Iris pigment epithelial cell (primary cell): ENCODE measurements around the gene COQ7.
A peak's percentile ranks its signal among the peaks of the same experiment; 100 is the strongest.

Experiments used
- DNase-seq: peaks from one replicate; pipeline ENCODE4 v3.0.0-alpha.2; 2011; ENCODE audit warnings: low read depth

The COQ7 gene

GRCh38 chr16:19067349-19068236, at the start of gene COQ7:
Gene COQ7, plus strand, starts transcription at chr16:19067614. Its CDS starts 51 bp downstream, at chr16:19067665.
- DNase-seq: peak; percentile 100

- DNase-seq: no peak
Measured at GRCh38 chr16:19020689-19021088, 46.7 kb upstream of the COQ7 start.

GRCh38 chr16:19021747-19022146, 45.7 kb upstream of the COQ7 start:
- DNase-seq: no peak

- no peak for DNase-seq
Measured at GRCh38 chr16:19027416-19027815, 40.0 kb upstream of the COQ7 start.

GRCh38 chr16:19029980-19030379, 37.4 kb upstream of the COQ7 start:
- DNase-seq: no peak

GRCh38 chr16:19031738-19032137, 35.7 kb upstream of the COQ7 start:
- DNase-seq: no peak

- no peak for DNase-seq
Measured at GRCh38 chr16:19033761-19034160, 33.7 kb upstream of the COQ7 start.

- no peak for DNase-seq
Measured at GRCh38 chr16:19040400-19040799, 27.0 kb upstream of the COQ7 start.

GRCh38 chr16:19044769-19045168, 22.6 kb upstream of the COQ7 start:
- no peak for DNase-seq

- no peak for DNase-seq
Measured at GRCh38 chr16:19046062-19046461, 21.4 kb upstream of the COQ7 start.

GRCh38 chr16:19062706-19063105, 4.7 kb upstream of the COQ7 start:
- DNase-seq: no peak

GRCh38 chr16:19066988-19067348, 446 bp upstream of the COQ7 start:
- no peak for DNase-seq

GRCh38 chr16:19068237-19068815, 912 bp downstream of the COQ7 start:
- DNase-seq: no peak

GRCh38 chr16:19071811-19072777, 4.7 kb downstream of the COQ7 start:
- peak; percentile 64 for DNase-seq

GRCh38 chr16:19073344-19073743, 5.9 kb downstream of the COQ7 start:
- DNase-seq: no peak

GRCh38 chr16:19073863-19074262, 6.4 kb downstream of the COQ7 start:
- DNase-seq: no peak

GRCh38 chr16:19075511-19075910, 8.1 kb downstream of the COQ7 start:
- DNase-seq: no peak

GRCh38 chr16:19077879-19078278, 10.5 kb downstream of the COQ7 start:
- DNase-seq: no peak

- DNase-seq: no peak
Measured at GRCh38 chr16:19083670-19084069, 16.3 kb downstream of the COQ7 start.

- no peak for DNase-seq
Measured at GRCh38 chr16:19084139-19084538, 16.7 kb downstream of the COQ7 start.

- DNase-seq: no peak
Measured at GRCh38 chr16:19084879-19085278, 17.5 kb downstream of the COQ7 start.

GRCh38 chr16:19085679-19086200, 18.3 kb downstream of the COQ7 start:
- DNase-seq: peak; percentile 56
